HG02981 (cell line): ENCODE measurements around the gene RPTOR.
A peak's percentile ranks its signal among the peaks of the same experiment; 100 is the strongest.

Source experiments
- ATAC-seq: cut with Tn5 transposase; IDR thresholded peaks from one replicate; pipeline ENCODE4 v1.9.1; 2021; ENCODE audit warnings: mild to moderate bottlenecking, moderate library complexity; ENCODE audit not compliant: unreplicated experiment

The RPTOR gene

DNA sequence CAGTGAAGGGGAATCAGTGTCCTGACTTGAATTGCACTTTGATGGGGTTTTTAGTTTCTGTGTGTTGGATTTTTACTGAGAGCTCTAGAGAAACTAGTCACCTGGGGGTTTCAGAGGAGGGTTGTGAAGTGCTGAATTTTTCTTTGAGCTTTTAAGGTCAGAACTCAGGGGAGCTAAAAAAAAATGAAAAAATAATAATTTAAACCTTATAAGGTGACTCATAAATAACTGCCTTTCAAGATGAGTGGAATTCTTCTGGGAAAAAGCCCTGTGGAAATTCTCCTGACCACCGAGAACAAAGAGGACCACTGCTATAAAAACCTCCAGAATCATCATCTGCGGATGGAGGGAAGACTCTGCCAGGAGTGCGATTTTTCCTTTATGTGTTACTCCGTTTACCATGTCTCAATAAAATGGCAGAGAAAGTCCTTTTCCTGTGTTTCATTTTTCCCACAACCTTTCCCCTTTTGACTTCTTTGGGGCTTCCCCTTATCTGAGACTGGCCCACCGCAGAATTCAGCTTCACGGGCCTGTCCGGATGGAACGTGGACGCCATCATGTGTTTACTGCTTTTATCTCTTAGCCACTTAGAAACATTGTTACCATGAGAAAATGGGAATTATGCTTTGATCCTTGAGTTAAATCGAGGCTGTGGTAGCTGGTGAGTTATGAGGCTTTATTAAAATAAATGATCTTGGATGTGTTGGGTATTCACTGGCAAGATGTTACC, 39.7 kb downstream of the RPTOR start:
- no peak for ATAC-seq

DNA sequence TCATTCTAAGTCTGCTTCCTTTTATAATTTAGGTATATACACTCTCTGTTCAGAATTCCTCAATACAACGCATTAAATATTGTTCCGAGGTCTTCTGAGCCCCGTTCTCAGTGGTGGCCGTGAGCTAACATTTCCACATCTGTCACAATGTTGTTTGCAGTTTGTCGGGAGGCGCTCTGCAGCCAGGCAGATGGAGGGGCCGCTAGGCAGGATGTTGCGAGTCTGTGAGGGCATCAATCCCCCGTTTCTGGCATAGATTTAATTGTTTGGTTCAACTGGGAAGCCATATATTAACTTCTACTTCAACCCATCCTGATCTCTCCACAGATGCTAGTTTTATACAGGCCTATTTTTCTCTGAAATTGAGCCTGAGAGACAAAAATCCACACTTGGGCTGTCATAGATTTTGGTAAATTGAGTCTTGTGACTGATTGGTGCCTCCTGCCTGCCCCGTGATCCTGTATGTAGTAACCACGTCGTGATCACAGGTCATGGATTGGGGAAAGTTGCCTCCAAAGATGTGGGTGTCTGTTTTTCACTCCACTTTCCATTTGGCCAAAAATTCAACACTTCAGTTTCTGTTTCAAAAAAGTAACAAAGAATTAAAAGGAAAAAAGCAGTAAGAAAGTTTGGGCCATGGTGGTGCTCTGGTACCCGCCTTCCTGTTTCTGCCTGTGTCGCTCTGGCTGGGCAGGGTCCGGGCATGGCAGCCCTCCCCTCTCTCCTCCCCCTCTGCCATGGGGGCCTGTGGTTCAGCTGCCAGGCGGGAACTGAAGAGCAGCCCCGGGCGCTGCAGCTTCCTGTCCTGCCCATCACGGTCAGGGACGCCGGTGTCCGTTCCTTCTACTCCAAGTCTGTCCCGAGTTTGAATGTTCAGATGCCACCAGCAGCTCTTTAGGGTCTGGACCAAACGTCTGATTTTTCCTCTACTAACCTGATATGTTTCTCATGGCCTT, 41.5 kb downstream of the RPTOR start:
- no peak for ATAC-seq

DNA sequence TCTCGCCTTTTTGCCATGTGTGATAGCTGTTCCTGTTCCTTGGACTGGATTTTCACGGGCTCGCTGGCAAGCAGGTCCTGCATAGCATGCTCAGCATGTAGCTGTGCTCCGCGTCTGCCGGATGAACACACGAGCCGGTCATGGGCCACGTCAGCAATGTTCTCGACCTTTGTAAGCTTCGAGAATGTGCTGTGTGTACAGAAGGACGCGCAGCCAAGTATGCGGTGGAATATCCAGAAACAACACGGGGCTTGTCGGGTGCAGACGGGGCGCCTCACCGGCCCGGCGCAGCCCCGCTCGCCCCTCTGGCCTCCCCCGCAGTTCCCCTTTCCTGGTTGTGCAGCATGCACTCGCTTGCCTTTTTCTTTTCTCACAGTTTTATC, 42.2 kb downstream of the RPTOR start:
- no peak for ATAC-seq

DNA sequence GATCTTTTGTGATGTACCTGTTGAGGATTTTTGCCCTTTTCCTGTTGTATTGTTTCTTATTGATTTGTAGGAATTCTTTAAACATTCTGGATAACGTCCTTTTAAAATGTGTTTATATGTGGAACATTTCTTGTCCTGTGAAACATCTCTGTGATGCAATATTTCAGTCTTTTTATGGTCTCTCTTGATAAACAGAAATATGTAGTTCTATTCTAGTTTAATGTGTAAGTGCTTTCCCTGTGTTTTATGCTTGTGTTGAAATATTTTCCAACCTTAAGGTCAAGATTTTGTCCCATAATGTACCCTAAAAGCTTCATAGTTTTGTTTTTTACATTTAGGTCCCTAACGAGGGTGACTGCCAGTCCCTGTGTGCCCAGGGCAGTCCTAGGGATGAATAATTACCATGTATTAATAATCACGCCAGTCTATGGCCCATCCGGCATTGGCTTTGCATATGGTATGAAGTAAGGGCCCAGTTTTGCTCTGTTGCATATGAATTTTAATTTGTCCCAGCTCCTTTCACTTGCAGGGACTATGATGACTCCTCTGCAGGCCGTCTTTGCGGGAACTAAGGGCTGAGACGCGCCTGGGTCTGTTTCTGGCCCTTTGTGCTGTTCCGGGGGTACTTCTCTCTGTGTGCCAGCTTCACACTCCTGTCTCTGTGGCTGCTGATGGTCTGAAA, 44.2 kb downstream of the RPTOR start:
- no peak for ATAC-seq

DNA sequence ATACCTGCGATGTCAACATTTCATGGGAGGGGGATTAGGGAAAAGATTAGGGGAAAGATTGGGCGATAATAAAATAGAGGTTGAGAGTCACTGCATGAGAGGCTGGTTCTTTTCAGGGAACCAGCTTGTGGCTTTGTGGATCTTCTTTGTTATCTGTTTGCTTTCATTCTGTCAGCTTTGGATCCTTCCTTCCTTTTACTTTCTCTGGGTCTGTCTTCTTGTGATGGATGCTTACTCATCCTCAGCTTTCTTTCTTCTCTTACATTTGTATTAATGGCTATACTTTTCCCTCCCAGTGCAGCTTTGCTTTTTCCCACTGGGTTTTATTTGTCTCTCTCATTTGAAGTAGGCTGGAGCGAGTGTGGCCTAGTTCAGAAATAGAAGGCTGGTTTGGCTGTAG, 47.1 kb downstream of the RPTOR start:
- no peak for ATAC-seq

DNA sequence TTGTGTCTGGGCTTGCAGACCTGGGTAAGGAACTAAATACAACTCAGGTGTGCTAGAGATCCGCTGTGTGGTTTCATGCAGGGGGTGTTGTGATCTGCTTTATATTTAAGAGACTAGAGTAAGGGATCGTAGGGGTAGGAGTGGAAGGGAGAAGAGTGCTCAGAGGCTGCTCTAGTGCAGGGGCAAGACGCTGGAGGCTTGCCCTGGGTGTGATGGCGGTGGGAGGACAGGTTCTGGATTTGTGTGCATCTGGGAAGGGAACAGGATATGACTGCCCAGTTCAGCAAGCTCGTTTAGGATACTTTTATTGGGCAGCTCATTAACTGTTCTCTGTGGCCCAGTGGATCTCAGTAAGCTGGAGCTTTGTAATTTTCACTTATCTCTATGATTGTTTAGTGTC, 47.6 kb downstream of the RPTOR start:
- ATAC-seq, result no peak

DNA sequence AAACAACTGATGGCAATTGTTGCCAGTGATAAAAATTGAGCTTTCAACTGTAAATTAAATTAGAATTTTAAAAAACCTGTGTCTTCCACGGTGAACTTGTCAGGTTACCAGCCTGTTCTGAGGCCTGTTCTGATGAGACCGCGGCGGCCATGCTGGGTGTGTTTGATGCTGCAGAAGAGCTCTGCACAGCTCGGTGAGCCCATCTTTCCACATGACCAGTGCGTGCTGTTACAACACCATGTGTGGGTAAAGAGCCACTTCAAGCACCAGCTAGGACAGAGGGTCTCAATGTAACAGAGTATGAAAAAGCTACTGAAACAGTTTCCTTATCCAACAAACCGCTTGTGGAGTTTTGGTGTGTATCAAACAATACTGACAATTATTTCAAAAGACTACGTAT, 48.5 kb downstream of the RPTOR start:
- ATAC-seq, result no peak

DNA sequence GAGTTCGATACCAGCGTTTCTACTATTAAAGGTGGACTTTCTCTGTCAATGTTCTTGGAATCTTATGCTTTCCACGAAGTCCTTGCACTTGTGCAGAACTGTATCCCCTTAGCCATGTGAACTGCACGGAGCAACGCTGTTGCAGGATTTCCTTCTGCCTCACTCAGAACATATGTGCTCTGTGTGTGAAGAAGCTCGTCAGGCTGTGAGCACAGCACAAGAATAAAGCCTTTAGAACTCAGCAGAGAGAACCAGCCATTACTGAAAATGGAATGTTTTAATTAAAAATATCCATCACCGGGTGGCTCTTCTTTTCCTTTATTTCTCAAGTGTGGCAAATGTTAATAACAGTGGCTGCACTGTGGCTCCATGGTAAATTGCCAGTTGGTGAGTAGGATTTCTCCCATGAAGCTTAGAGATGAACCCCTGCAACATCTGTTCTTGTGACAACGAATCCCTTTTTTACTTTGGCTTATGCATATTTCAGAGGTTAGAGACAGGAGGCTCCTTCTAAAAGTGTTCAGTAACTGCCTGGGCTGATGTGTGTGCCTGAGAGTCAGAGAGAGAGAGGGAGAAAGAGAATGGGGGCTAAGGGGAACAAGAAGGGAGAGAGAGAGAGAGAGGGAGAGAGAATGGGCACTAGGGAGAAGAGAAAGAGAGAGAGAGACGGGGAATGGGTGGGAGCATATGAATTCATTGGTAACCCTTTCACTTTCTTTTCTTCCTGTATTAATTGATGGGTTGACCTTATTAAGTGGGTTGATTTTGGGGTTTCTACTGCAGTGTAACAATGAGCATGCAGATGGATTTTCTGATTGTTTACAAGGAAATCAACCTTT, 50.0 kb downstream of the RPTOR start:
- ATAC-seq, result no peak

DNA sequence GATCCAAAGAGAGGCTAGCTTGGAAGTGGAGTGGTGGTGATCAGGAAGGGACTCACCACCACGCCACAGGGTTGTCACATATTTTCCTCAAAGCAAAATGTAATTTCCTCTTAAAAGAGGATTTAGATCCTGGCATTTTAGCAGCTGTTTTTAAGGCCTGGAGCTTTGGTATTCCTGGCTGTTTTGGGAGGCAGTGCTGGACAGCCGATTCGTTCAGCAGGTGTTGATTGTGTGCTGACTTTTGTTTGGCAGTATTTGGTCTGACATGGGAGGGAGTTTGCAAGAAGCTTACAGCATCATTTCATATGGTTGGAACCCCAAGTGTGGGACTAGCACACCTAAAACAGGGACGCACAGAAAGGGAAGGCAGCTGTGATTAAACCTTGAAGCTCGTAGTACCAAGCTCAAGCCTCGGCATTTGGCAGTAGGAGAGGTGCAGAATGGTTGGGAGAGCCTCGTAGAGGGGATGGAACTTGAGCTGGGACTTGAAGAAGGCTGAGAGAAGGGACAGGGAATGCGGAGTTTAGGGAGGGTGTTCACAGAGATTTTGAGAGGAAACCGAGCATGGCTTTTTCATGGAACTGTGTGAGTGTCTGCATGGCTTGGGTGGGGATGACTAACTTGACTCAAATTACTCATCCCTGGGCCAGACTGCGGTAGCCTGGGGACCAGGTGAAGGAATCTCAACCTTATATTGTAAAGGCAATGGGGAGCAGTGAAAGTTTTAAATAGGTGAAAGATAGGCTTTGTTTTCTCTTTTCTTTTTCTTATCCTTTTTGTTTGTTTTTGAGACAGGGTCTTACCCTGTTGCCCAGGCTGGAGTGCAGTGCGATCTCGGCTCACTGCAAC, 52.3 kb downstream of the RPTOR start:
- ATAC-seq, result no peak

DNA sequence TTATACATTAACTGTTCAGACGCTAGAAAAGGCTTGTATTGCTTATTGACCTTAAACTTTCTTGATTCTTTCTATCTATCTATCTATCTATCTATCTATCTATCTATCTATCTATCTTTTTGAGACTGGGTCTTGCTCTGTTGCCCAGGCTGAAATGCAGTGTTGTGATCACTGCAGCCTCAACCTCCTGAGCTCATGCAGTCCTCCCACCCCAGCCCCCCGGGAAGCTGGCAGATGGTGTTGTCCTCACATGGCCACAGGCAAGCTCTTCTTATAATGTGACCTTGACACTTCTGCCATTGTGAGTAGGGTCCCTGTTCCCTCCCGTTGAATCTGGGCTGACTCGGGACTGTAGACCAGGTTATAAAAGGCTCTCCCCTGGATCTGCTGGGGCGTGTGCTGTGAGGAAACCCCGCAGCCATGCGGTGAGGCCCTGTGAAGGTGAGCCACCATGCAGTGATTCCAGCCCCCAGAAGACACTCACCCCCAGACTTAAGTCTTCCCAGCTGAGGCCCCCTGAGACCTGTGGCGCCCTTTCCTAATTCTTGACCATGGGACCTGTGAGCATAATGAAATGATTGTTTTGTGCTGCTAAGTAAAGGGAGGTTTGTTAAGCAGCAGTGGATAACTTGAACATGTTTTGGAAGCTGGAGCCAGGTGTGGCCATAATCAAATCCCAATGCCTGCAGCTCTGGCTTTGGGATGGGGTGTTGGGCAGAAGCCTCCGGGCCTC, 54.3 kb downstream of the RPTOR start:
- no peak for ATAC-seq

DNA sequence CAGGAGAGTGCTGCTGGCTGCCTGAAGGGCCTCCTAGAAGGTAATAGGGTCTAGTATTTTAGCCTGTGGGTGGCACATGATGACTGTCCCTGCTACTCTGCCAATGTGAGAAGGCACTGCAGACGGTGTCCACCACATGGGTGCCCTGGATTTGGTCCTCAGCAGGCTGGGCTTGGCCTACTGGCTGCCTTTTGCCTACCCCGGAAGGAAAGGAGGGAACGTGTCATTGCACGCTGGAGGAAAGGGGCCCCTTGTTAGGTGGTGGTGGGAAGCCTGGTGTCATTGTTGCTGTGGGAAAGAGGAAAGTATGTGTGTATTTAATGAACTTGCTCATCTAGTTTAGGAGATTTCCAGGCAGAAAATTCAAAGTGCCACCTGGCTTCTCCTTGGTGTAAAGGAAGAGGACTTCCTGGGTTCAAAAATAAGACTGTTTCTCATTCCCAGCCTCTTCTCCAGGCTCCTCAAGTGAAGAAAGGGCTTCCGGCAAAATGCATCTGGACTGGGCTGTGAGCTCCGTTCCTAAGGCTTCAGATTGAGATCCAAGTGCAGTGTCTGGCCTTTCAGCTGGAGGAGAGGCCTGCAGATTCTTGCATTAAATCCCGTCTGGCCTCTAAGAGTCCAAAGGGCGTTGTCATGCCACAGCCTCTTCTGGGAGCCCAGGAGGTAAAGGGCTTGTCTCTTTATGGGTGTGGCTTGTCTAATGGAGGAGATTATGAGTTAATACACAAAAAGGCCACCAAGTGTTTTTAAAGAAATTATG, 55.1 kb downstream of the RPTOR start:
- ATAC-seq, result no peak

DNA sequence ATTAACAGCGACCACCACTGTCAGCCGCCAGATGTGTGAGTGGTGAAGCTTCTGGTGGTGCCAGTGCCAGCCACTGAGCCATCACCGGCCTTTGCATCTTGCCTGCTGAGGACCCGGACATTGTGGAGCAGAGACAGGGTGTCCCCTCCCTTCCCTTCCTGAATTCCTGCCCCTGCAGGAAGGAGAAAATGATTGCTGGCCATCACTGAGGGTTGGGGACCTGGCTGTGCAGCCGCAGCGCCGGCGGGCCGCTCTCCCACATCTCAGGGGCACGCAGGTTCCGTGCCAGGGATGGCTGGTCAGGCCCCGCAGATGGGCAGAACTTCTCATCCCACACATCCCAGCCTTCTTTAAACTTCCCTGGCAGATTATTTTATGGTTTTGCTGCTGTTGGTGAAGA, 56.5 kb downstream of the RPTOR start:
- no peak for ATAC-seq

DNA sequence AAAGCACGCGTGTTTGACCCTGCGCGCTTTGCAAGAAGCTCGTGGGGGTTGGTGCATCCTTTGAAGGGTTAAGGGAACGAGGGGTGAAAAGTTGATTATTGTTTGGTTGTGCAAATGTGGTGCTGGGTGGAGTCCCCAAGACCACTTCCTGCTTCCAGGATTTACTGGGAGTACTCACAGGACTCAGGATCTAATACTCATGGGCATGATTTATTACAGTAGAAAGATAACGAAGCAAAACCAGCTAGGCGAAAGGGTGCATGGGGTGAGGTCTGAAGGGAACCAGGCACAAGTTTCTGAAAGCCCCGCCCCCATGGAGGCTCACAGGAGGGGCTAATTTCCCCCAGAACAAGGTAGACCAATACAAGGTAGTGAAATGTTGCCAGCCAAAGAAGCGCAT, 58.8 kb downstream of the RPTOR start:
- ATAC-seq, result no peak

DNA sequence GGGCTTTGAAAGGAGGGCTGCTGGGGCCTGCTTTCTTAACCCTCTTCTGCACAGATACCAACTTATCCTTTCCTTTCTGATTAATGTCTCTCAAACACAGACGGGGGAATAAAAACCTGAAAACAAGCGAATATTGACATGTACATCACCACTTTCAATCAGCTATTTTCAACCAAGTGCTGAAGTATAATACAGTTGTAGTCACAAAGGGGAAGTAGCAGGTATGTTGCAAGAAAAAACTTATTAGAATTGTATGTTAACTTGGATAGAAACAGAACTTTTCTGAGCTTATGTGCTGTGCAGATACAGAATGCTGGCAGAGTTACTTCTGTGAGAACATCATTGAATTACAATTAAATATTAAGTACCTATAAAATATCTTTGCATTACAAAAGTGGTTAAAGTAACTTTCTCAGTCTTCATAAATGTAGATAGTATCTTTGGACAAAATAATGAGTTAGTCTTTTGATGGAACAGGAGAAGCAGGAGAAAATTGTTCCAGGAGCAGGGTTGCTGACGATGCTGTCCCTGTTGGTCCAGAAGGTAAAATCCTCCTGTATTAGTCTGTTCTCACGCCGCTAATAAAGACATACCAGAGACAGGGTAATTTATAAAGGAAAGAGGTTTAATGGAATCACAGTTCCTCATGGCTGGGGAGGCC, 59.5 kb downstream of the RPTOR start:
- ATAC-seq, result no peak

DNA sequence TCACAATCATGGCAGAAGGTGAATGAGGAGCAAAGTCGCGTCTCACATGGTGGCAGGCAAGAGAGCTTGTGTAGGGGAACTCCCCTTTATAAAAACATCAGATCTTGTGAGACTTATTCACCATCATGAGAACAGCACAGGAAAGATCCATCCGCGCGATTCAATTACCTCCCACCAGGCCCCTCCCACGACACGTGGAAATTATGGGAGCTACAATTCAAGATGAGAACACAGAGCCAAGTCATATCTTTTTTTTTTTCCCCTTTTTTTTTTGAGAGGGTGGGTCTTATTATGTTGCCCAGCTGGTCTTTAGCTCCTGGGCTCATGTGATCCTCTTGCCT, 60.0 kb downstream of the RPTOR start:
- ATAC-seq, result no peak

DNA sequence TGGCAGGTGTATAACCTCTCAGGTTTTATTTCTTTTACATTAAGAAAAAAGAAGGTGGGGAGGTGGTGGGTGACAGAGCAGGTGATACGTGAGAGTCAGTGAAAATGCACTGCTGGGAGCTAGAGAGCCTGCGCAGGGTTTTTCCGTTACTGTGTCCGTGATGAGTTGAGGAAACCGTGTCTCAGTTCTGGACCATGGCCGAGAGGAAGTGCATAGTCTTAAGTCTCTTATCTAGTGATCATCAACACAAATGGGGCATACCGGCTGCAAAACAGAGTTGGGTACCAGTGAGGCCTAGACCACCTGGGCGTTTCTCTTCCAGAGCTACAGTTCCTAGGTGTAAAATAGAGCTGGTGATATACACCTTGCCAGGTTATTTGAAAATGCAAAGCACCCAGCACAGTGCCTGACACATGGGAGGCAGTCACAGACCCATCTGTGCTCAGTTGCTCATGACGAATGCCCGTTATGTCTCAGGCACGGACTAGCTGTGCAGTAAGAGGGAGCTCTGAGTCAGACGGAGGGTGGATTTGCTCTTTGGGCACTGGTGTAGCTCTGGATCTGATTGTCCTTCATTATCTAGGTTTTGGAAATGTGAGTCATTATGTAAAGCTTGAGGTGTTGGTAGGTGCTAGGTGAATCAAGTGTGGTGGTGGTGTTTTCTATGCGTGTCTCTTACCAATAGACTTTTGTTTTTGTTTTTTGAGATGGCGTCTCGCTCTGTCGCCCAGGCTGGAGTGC, 60.9 kb downstream of the RPTOR start:
- peak; percentile 78 for ATAC-seq

DNA sequence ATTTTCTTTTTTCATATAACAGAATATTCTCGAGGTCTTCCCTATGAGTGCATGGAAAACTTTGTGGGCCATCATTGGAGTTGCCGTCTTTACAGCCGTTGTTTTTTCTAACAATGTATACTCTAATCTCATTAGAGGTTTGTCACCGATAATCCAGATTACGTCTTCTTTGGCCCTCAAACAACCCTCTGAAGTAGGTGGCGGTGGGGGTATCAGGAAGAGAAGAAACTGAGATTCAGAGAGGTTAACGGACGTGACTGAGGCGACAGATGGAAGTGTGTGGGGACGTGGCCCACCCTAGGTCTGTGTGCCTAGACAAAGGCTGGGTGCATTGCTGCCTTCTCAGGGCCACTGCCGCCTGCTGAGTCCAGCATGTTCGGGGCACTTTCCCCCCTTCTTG, 63.7 kb downstream of the RPTOR start:
- no peak for ATAC-seq
